K562 (cell line): Measurements from ENCODE around the gene PPT2. TPM values are rescaled to one million over a fixed set of nuclear protein-coding genes. Genes with fewer than 3 reads are reported as not detected.

Source experiments
- ATF1 ChIP-seq, 2 experiments: fragments of 450-650 bp in 1 of 2; IDR thresholded peaks; 2 replicates each; pipeline ENCODE4 v1.6.1; 2016; ENCODE audit warnings: missing compliant biosample characterization in 1 of 2, missing genetic modification characterization in 1 of 2
- BCOR ChIP-seq: fragments of 450-650 bp; IDR thresholded peaks from 2 replicates; pipeline ENCODE4 v1.6.1; 2016
- COPS2 ChIP-seq: fragments of 450-650 bp; conservative IDR thresholded peaks from 2 replicates; pipeline ENCODE4 v1.6.1; 2016; ENCODE audit warnings: mild to moderate bottlenecking, moderate library complexity
- ELF4 ChIP-seq: fragments of 450-650 bp; formaldehyde crosslinking; IDR thresholded peaks from 2 replicates; pipeline ENCODE4 v1.4.0; 2022; ENCODE audit warnings: missing genetic modification characterization
- FOXK2 ChIP-seq, 2 experiments: fragments of 450-650 bp; IDR thresholded peaks in 1 of 2; conservative IDR thresholded peaks in 1 of 2; 2 replicates each; pipeline ENCODE4 v1.6.1; 2016; ENCODE audit warnings: low read depth in 2 of 2, mild to moderate bottlenecking in 1 of 2
- GATAD2B ChIP-seq: fragments of 450-650 bp; IDR thresholded peaks from 2 replicates; pipeline ENCODE4 v1.6.1; 2017; ENCODE audit warnings: mild to moderate bottlenecking, borderline replicate concordance
- HOXB6 ChIP-seq: fragments of 250-450 bp; sonication (Bioruptor Pico); IDR thresholded peaks from 2 replicates; pipeline ENCODE4 v1.5.1; 2022; ENCODE audit warnings: mild to moderate bottlenecking, borderline replicate concordance
- KDM1A ChIP-seq, 2 experiments: fragments of 450-650 bp; IDR thresholded peaks; 2 replicates each; pipeline ENCODE4 v1.6.1; 2016; ENCODE audit warnings: mild to moderate bottlenecking in 2 of 2
- LEF1 ChIP-seq: fragments of 450-650 bp; IDR thresholded peaks from 2 replicates; pipeline ENCODE4 v1.6.1; 2016; ENCODE audit warnings: mild to moderate bottlenecking
- MYNN ChIP-seq, 2 experiments: sonication (generic); formaldehyde crosslinking in 1 of 2; IDR thresholded peaks; 2 replicates each; pipeline versions ENCODE4 v1.5.0 to v1.6.1; 2016 to 2020; ENCODE audit warnings: antibody characterized with exemption in 1 of 2, missing genetic modification reagents in 1 of 2
- NFE2 ChIP-seq: IDR thresholded peaks from 2 replicates; pipeline ENCODE4 v1.6.1; 2014; ENCODE audit warnings: antibody characterized with exemption, low read depth
- SMAD4 ChIP-seq: fragments of 250-450 bp; sonication (Bioruptor Pico); conservative IDR thresholded peaks from 2 replicates; pipeline ENCODE4 v1.8.0; 2021; ENCODE audit warnings: inconsistent platforms, mild to moderate bottlenecking, moderate library complexity
- SMARCE1 ChIP-seq: fragments of 450-650 bp; IDR thresholded peaks from 2 replicates; pipeline ENCODE4 v1.7.1; 2016; ENCODE audit warnings: mild to moderate bottlenecking
- SOX6 ChIP-seq: fragments of 450-650 bp; IDR thresholded peaks from 2 replicates; pipeline ENCODE4 v1.6.1; 2014; ENCODE audit warnings: mild to moderate bottlenecking
- TCF3 ChIP-seq: sonication (generic); formaldehyde crosslinking; IDR thresholded peaks from 2 replicates; pipeline ENCODE4 v1.4.0; 2020; ENCODE audit warnings: mild to moderate bottlenecking, missing genetic modification reagents
- TEAD1 ChIP-seq, 2 experiments: fragments of 450-650 bp in 1 of 2; sonication (generic) in 1 of 2; formaldehyde crosslinking; IDR thresholded peaks; 2 replicates each; pipeline versions ENCODE4 v1.4.0 to v1.8.0; 2020 to 2022; ENCODE audit warnings: mild to moderate bottlenecking in 2 of 2, missing genetic modification reagents in 1 of 2
- polyA plus RNA-seq, 8 experiments: library from polyadenylated mRNA; depleted of rRNA in 4 of 8; stranded (reverse) in 5 of 8; unstranded in 3 of 8; fragments of >200 nt; fragmentation: Nextera tagmentation in 2 of 8; fragmentation: Illumina TruSeq in 1 of 8; extraction: Ambion mirVana in 2 of 8; extraction: Trizol in 1 of 8; gene quantifications; 2 replicates each; pipeline versions ENCODE4 v1.2.1 to v1.2.3, GENCODE V29; 2011 to 2014; ENCODE audit warnings: inconsistent platforms in 1 of 8, missing spikeins in 1 of 8
- total RNA-seq, 7 experiments: library from RNA; depleted of rRNA in 6 of 7; stranded (reverse); fragments of >200 nt in 6 of 7; fragmentation: Illumina TruSeq in 2 of 7; extraction: Trizol in 2 of 7; gene quantifications; 2 replicates each; pipeline versions ENCODE4 v1.2.1 to v1.2.3, GENCODE V29; 2011 to 2021; ENCODE audit warnings: low replicate concordance in 1 of 7
- TF ChIP-seq, protein P1 (sequence below): fragments of 200-800 bp; sonication (Bioruptor generic); IDR thresholded peaks from 2 replicates; pipeline ENCODE4 v1.6.1; 2016; ENCODE audit warnings: missing genetic modification characterization, missing compliant biosample characterization
- TF ChIP-seq, protein P2 (sequence below), 2 experiments: fragments of 450-650 bp in 1 of 2; sonication (generic) in 1 of 2; formaldehyde crosslinking in 1 of 2; IDR thresholded peaks in 1 of 2; conservative IDR thresholded peaks in 1 of 2; 2 replicates each; pipeline versions ENCODE4 v1.6.1 to v1.8.1; 2016 to 2023; ENCODE audit warnings: mild to moderate bottlenecking in 2 of 2, moderate library complexity in 2 of 2, inconsistent platforms in 1 of 2, missing genetic modification reagents in 1 of 2
- TF ChIP-seq, protein P3 (sequence below): fragments of 450-650 bp; formaldehyde crosslinking; IDR thresholded peaks from 2 replicates; pipeline ENCODE4 v1.4.0; 2022; ENCODE audit warnings: missing genetic modification characterization

The PPT2 gene
- total and polyA plus RNA-seq, 9 of the 15 experiments (the other 6 are each of a cell fraction or from before 2014, with no cell fraction given): 27.4 to 98.8 (median 69.9) TPM

DNA sequence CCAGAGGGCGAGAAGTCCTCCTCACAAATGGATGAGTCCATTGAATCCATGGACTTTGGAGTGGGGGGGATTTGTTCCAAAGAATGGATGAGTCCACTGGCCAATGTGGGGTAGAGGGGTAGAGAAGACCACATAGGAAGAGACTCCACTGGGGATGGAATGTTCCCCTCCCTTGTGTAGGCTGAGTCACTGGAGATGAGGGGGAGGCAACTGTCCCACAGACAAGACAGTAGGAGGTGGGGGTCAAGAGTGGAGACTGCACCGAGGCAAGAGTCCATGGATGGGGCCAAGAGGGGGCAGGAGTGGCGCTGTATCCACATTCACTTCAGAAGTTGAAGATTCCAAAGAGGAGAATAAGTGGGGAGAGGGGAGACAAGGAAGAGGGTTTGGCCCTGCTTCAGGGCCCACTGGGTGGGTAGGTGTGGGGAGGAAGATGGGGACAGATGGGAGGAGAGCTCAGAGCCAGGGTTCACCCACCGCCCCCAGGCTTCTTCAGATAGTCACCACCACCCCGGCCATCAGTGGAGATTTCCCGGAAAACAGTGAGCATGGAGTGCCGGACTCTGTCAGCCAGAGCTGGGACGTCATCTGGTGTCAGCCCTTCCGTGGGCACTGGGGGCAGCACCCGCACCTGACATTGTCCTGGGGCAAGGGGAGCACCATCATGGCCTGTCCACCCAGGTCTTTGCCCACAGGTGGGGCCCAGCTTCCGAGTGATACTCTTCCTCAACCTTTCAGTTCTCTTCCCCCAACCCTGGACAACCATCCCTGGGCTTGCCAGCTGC lies 15.1 kb downstream of the PPT2 start (continued):
- TF ChIP-seq SMAD4 (CRISPR knock-in tag) (peak; percentile 63; the same call in 1 of the 2 replicates), TCF3 (CRISPR knock-in tag) (peak; percentile 34), MYNN (IDR thresholded peaks at IDR 0.05) (peak; percentile 61; the same call in 1 of the 2 replicates), MYNN (CRISPR knock-in tag; IDR thresholded peaks at IDR 0.05) (no peak), TEAD1 (CRISPR knock-in tag; IDR thresholded peaks at IDR 0.05) (peak in 1 of 2 experiments; percentile 26; a peak in 1 of 4 replicates), SMARCE1 (peak; percentile 77; the same call in 1 of the 2 replicates), KDM1A (IDR thresholded peaks at IDR 0.05) (peak; percentile 19 to 55; a peak in 1 of 4 replicates), COPS2 (no peak), BCOR (peak; percentile 30; the same call in 1 of the 2 replicates), LEF1 (peak; percentile 43; the same call in 1 of the 2 replicates), ELF4 (peak; percentile 85; the same call in 1 of the 2 replicates), NFE2 (peak; percentile 82), GATAD2B (no peak), ATF1 (CRISPR knock-in tag; IDR thresholded peaks at IDR 0.05) (no peak), ATF1 (tag; IDR thresholded peaks at IDR 0.05) (no peak), SOX6 (peak; percentile 18; the same call in 1 of the 2 replicates), HOXB6 (CRISPR knock-in tag) (no peak), FOXK2 (conservative IDR thresholded peaks at IDR 0.05 in 1 of 2, IDR thresholded peaks at IDR 0.05 in 1 of 2; ENCODE audit: low read depth in 2 of 2) (peak in 1 of 2 experiments; percentile 81; a peak in 2 of 4 replicates)
- TF ChIP-seq, protein P1, sequence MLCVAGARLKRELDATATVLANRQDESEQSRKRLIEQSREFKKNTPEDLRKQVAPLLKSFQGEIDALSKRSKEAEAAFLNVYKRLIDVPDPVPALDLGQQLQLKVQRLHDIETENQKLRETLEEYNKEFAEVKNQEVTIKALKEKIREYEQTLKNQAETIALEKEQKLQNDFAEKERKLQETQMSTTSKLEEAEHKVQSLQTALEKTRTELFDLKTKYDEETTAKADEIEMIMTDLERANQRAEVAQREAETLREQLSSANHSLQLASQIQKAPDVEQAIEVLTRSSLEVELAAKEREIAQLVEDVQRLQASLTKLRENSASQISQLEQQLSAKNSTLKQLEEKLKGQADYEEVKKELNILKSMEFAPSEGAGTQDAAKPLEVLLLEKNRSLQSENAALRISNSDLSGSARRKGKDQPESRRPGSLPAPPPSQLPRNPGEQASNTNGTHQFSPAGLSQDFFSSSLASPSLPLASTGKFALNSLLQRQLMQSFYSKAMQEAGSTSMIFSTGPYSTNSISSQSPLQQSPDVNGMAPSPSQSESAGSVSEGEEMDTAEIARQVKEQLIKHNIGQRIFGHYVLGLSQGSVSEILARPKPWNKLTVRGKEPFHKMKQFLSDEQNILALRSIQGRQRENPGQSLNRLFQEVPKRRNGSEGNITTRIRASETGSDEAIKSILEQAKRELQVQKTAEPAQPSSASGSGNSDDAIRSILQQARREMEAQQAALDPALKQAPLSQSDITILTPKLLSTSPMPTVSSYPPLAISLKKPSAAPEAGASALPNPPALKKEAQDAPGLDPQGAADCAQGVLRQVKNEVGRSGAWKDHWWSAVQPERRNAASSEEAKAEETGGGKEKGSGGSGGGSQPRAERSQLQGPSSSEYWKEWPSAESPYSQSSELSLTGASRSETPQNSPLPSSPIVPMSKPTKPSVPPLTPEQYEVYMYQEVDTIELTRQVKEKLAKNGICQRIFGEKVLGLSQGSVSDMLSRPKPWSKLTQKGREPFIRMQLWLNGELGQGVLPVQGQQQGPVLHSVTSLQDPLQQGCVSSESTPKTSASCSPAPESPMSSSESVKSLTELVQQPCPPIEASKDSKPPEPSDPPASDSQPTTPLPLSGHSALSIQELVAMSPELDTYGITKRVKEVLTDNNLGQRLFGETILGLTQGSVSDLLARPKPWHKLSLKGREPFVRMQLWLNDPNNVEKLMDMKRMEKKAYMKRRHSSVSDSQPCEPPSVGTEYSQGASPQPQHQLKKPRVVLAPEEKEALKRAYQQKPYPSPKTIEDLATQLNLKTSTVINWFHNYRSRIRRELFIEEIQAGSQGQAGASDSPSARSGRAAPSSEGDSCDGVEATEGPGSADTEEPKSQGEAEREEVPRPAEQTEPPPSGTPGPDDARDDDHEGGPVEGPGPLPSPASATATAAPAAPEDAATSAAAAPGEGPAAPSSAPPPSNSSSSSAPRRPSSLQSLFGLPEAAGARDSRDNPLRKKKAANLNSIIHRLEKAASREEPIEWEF: 0 out of 2 replicates have a peak, but pooled peaks have one; percentile 42
- TF ChIP-seq, protein P2, sequence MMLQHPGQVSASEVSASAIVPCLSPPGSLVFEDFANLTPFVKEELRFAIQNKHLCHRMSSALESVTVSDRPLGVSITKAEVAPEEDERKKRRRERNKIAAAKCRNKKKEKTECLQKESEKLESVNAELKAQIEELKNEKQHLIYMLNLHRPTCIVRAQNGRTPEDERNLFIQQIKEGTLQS (IDR thresholded peaks at IDR 0.05): peak; percentile 75
- TF ChIP-seq, protein P2 (CRISPR knock-in tag; conservative IDR thresholded peaks at IDR 0.05): no peak
- TF ChIP-seq, protein P3, sequence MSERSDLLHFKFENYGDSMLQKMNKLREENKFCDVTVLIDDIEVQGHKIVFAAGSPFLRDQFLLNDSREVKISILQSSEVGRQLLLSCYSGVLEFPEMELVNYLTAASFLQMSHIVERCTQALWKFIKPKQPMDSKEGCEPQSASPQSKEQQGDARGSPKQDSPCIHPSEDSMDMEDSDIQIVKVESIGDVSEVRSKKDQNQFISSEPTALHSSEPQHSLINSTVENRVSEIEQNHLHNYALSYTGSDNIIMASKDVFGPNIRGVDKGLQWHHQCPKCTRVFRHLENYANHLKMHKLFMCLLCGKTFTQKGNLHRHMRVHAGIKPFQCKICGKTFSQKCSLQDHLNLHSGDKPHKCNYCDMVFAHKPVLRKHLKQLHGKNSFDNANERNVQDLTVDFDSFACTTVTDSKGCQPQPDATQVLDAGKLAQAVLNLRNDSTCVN (CRISPR knock-in tag): peak; percentile 88
